ENCODE results near the gene GRIN3A. TPM values are rescaled to one million over a fixed set of nuclear protein-coding genes. Genes with fewer than 3 reads are reported as not detected.

The GRIN3A gene
- total RNA-seq, 2 donors from 2014 or later = not detected

DNA sequence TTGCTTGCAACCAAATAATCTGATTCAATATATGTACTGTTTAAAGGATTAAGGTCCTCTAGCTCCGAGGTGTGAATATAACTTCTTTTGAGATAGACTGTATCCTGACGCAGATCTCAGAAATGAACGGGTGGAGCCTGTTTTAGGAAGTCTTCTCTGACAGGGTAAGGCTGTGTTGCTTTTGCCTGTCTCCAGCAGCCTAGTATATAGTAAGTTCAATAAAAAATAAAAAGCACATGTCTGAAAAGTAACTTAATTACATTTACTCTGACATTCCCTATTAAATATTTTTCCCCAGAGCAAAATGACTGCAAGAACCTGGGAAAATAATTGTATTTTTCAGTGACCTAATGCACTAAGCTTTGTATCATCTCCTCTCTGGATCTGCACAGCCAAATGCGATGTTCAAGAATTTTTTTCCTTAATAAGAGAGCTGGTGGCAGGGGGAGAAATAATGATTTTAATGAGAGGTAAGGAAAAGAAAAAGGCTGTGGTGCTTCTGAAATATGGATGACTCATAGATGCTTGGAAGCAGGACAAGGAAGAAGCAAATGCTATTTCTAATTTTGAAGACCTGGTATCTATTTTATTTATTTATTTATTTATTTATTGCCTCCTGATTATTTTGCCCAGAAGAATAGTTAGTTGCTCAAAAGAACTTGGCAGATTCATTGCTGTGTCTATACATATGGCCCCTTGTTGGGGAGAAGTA is 151.0 kb downstream of the GRIN3A start:
- WGBS, 2 experiments (ENCODE audit: insufficient coverage in 1 of 2, insufficient read length in 1 of 2) = 92% methylated on average over 4 of the region's 4 CpGs; no CpG with 5 or more reads in 1 of the 2 experiments
- no peak overlapping the region for H3K4me3 ChIP-seq (ENCODE audit: low read length)
- H3K9me3 ChIP-seq (ENCODE audit: control insufficient read depth, low read length) = no peaks in the 10 kb centered on the region
- no peaks in the 10 kb centered on the region for H3K27me3 ChIP-seq (ENCODE audit: control insufficient read depth, insufficient read depth, low read length, poor library complexity, severe bottlenecking)
- H3K9me3 Mint-ChIP-seq = no peaks in the 10 kb centered on the region
- TF ChIP-seq CTCF (conservative IDR thresholded peaks at IDR 0.05) = no peak
- no peak overlapping the region for H3K4me3 Mint-ChIP-seq
- H3K9ac ChIP-seq (ENCODE audit: extremely low read depth, low read length, poor library complexity, severe bottlenecking) = no peak overlapping the region
- H3K27ac ChIP-seq (ENCODE audit: low read depth, low read length) = no peak overlapping the region
- no peak for DNase-seq
- no peaks in the 10 kb centered on the region for H3K36me3 Mint-ChIP-seq (ENCODE audit: low read depth)
- no peaks in the 10 kb centered on the region for H3K4me1 Mint-ChIP-seq
- no peaks in the 10 kb centered on the region for H3K27me3 Mint-ChIP-seq (ENCODE audit: insufficient read depth)
- no peaks in the 10 kb centered on the region for H3K4me1 ChIP-seq (ENCODE audit: control insufficient read depth, insufficient read depth, low read length)
- no peak overlapping the region for H3K27ac Mint-ChIP-seq
- H3K36me3 ChIP-seq (ENCODE audit: control insufficient read depth, insufficient read depth, low read length) = no peaks in the 10 kb centered on the region

DNA sequence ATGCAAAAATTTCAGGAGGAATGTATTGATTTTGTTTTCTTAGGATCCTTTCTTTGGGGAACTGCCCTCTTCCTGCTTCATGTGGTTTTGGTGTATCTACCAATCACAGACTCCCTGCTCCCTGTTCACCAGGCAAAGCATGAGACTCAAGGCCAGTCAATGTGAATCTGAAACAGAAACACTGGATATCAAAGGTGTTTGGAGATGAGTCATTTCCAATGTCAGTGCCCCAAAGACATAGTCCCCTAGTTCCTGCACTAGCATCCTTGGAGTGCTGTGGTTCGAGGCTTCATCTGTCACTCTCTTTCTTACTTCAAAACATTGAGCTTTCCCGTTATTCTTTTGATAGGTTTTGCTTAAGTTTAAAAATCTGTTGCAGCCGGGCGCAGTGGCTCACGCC is 151.8 kb downstream of the GRIN3A start:
- H3K27ac ChIP-seq (ENCODE audit: low read depth, low read length) = no peak overlapping the region
- no peak for DNase-seq
- Mint-ChIP-seq H3K4me1 (no peaks in the 10 kb centered on the region), H3K27ac (no peak overlapping the region), H3K27me3 (ENCODE audit: insufficient read depth) (no peaks in the 10 kb centered on the region), H3K9me3 (no peaks in the 10 kb centered on the region), H3K4me3 (no peak overlapping the region), H3K36me3 (ENCODE audit: low read depth) (no peaks in the 10 kb centered on the region)
- no peaks in the 10 kb centered on the region for H3K9me3 ChIP-seq (ENCODE audit: control insufficient read depth, low read length)
- no peaks in the 10 kb centered on the region for H3K27me3 ChIP-seq (ENCODE audit: control insufficient read depth, insufficient read depth, low read length, poor library complexity, severe bottlenecking)
- H3K9ac ChIP-seq (ENCODE audit: extremely low read depth, low read length, poor library complexity, severe bottlenecking) = no peak overlapping the region
- WGBS, 2 experiments (ENCODE audit: insufficient coverage in 1 of 2, insufficient read length in 1 of 2) = 93 to 95% methylated on average over 4 to 5 of the region's 5 CpGs
- no peaks in the 10 kb centered on the region for H3K36me3 ChIP-seq (ENCODE audit: control insufficient read depth, insufficient read depth, low read length)
- no peak for TF ChIP-seq CTCF (conservative IDR thresholded peaks at IDR 0.05)
- no peaks in the 10 kb centered on the region for H3K4me1 ChIP-seq (ENCODE audit: control insufficient read depth, insufficient read depth, low read length)
- H3K4me3 ChIP-seq (ENCODE audit: low read length) = no peak overlapping the region

DNA sequence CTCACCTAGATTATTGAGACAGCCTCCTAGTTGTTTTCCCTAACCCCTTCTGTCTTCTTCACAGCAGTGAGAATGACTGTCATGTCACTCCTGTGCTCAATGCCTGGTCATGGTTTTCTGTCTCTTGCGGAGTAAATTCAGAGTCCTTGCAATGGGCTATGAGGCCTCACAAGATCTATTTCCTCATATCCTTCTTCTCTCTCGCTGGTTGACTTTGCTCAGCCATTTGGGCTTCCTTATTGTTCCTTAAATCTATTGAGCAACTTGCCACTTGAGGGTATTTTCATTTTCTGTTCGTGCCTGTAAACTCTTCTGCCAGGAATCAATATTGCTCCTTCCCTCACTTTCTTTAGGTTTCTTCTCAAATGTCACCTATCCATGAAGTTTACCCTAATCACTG is 152.7 kb downstream of the GRIN3A start:
- 69 to 81% methylated on average over 3 of the region's 3 CpGs for WGBS, 2 experiments (ENCODE audit: insufficient coverage in 1 of 2, insufficient read length in 1 of 2)
- Mint-ChIP-seq H3K36me3 (ENCODE audit: low read depth) (no peaks in the 10 kb centered on the region), H3K27me3 (ENCODE audit: insufficient read depth) (no peaks in the 10 kb centered on the region), H3K4me3 (no peak overlapping the region), H3K4me1 (no peaks in the 10 kb centered on the region), H3K9me3 (no peaks in the 10 kb centered on the region), H3K27ac (no peak overlapping the region)
- no peak for DNase-seq
- H3K36me3 ChIP-seq (ENCODE audit: control insufficient read depth, insufficient read depth, low read length) = no peaks in the 10 kb centered on the region
- H3K4me1 ChIP-seq (ENCODE audit: control insufficient read depth, insufficient read depth, low read length) = no peaks in the 10 kb centered on the region
- no peak overlapping the region for H3K4me3 ChIP-seq (ENCODE audit: low read length)
- no peaks in the 10 kb centered on the region for H3K27me3 ChIP-seq (ENCODE audit: control insufficient read depth, insufficient read depth, low read length, poor library complexity, severe bottlenecking)
- H3K27ac ChIP-seq (ENCODE audit: low read depth, low read length) = no peak overlapping the region
- no peak for TF ChIP-seq CTCF (conservative IDR thresholded peaks at IDR 0.05)
- no peaks in the 10 kb centered on the region for H3K9me3 ChIP-seq (ENCODE audit: control insufficient read depth, low read length)
- H3K9ac ChIP-seq (ENCODE audit: extremely low read depth, low read length, poor library complexity, severe bottlenecking) = no peak overlapping the region
